GM18517 (cell line): Measurements from ENCODE around the gene CIT.

Source experiments
- ATAC-seq: cut with Tn5 transposase; IDR thresholded peaks from one replicate; pipeline ENCODE4 v1.9.1; 2021; ENCODE audit warnings: mild to moderate bottlenecking, moderate library complexity; ENCODE audit not compliant: unreplicated experiment

Gene CIT

DNA sequence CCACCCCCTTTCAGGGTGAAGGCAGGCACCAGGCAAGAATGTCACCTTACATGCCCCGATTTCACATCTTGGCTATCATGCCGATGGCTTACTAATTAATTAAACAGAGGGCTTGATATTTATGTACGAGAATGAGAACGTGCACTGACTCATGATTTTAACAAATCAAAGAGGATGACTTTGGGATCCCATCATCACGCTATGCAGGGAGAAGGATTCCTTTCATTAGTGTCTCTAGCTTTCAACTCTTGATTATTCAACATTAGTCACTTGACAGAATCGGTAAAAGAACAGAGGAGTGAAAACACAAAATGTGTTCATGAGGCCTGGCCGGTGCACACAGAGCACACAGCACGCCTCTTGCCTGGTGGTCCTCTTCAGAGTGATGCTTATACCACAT is 128.6 kb downstream of the CIT start:
- ATAC-seq = no peak

DNA sequence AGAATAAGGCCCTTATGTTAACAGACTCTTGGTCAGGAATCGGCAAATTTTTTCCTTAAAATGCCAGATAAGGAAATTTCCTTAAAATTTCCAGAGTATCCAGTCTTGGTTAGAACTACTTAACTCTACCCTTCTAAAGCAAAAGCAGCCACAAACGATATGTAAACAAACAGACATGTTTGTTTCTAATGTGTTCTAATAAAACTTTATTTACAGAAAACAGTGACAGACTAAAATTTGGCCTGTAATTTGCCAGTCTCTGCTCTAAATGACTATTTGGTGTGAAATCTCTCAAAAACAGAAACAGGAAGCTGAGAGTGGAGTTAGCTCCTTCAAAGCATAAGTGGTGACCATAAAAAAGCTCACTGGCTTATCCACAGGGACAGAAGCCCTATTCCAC is 131.0 kb downstream of the CIT start:
- no peak for ATAC-seq

DNA sequence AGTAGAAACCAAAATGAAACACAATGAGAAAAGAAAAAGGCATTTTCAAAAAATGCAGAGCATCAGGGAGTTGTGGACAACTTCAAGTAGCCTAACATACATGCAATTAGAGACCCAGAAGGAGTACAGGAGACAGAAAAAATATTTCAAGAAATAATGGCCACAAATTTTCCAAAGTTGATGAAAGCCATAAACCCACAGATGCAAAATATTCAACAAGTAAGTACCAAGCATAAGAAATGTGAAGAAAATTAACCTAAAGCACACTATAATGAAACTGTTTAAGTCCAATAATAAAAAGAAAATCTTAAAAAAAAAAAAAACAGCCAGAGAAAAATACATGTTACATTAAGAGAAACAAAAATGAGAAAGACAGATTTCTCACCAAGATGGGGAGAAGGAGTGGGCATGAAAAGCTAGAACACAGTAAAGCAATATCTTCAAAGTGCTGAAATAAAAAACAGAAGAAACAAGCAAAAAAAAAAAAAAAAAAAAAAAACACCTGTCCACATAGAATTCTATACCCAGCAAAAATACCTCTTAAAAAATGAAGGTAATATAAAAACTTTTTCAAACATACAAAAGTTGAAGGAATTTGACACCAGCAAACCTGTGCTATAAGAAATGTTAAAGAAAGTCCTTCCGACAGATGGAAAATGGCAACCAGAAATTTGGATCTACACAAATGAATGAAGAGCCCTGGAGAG is 132.1 kb downstream of the CIT start:
- ATAC-seq = no peak

DNA sequence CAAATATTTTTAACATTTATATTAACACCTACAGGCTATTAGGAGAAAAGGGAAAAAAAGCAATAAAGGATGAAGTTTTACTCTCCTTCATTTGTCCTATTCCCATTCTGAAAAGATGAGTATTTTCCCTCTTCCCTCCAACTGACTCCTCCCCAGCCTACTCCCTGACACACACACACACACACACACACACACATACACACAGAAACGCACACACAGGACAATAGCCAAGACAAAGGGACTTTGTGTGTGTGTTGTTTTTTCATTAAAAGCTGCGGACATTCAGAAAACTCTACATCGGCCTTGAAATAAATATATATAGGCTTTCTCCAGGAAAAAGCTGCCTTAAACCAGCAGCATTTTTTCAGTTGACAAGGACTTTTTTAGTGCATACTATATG is 134.4 kb downstream of the CIT start:
- no peak for ATAC-seq

DNA sequence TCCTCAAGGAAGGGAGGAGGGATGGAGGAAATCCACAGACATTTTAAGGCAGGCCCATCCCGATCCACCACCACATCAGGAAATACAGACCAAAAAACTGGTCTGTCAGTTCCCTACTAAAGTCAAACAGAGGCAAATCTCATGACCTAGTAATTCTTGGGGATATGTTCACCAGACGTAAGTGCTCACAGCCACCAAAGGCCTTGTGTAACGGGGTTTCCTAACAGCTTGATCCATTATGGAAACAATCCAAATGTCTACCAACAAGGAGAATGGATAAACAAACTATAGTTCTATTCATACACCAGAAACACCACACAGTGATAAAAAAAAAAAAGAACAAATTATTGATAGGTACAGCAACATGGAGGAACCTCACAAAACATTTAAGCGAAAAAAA is 136.3 kb downstream of the CIT start:
- no peak for ATAC-seq

DNA sequence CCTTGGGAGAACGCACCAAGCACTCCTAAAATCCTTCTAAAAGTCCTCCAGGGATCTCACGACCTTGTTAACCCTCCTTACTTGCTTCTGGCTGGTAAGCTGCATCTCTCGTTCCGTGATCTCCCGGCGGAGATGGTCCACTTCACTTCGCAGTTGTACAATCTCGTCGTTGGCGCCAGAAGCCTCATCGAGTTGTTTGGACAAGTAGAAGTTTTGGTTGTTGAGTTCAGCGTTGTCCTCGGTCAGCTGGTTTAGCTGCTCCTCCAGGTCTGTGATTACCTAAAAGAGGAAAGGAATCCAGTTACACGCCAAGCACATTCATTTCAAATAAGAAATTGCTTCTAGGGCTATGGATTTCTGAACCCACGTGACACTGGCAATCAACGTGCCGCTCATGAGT is 142.0 kb downstream of the CIT start:
- ATAC-seq = no peak

DNA sequence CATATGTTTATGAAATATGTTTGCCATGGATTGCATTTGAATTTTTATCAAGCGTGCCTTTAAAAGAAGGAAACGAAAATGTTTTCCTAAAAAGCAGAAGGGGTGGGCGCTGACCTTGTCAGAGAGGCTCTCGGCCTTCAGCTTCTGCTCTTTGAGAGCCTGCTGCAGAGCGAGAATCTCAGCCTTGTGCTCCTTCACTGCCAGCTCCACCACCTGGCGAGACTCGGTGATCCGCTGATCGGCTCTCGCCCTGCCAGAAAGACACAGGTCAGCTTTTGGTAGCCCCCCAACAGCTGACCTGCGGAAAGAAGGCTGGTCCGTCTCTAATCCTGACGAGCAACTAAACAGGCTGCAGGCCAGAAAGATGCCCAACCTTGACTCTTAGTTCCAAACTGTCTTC is 146.7 kb downstream of the CIT start:
- no peak for ATAC-seq

DNA sequence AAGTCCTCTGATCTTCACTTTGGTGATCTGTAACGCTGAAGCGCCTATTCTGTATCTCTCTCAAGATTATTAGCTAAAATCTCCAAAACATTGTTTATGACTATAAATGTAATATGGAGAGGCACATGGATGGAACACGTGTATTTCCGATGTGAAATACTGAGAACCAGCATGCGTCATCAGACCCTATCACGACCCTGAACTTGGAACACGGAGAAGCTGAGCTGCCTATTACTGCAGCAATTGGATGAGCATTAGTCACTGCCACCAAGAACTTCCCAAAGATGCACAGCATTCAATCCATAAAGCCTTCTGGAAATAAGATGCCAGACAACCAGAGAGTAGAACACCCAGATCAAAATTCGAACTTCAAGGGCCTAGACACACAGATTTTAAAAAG is 147.2 kb downstream of the CIT start:
- no peak for ATAC-seq

DNA sequence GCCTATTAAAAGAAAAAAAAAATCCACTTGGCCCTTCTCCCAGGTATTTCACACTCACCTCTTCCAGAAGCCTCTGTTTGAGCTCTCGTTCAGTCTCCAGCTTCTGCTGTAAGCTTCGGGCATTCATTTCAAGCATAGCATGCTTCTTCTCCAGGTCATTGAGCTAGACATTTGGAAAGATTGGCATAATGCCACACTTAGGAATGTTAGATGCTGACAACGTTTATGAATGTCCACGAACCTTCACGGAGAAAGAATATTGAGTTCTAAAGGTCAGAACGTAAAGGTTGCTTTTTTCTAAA is 148.7 kb downstream of the CIT start:
- ATAC-seq = no peak

DNA sequence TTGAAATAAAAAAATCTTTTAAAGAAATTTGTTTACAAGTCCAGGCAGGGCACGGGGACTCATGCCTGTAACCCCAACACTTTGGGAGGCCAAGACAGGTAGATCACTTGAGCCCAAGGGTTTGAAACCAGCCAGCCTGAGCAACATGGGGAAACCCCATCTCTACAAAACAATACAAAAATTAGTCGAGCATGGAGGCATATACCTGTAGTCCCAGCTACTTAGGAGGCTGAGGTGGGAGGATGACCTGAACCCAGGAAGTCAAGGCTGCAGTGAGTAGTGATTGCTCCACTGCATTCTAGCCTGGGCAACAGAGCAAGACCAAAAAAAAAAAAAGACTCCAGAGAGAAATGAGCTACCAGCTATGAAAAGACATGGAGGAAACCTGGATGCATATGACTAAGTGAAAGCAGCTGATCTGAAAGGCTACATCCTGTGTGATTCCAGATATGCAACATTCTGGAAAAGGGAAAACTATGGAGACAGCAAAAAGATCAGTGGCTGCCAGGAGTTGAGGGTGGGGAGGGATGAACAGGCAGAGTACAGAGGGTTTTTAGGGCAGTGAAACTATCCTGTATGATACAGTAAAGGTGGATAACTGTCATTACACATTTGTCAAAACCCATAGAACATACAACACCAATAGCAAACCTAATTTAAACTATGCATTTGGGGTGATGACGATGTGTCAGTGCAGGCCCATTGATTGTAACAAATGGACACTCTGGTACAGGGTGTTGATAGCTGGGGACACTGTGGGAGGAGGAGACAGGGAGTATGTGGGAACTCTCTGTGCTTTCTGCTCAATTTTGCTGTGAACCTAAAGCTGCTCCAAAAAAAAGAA is 149.3 kb downstream of the CIT start:
- ATAC-seq = no peak

DNA sequence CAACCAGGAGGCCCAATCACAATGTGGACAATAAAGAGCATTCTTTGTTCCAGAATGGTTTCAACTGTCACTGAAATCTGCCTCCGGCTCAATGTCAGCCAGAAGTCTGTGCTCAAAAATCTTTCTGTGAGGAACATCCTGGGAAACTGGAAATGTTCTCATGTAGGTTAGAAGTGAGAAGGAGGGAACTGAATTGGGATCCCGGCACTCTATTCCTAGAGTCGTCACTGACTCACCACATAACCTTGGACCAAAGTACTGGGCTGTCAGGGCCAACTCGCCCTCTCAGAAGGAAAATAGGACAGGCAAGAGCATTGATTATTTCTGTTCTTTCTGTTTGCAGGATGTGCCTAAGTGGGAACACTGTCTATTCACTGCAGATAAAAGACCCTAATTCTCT is 151.6 kb downstream of the CIT start:
- ATAC-seq = no peak

DNA sequence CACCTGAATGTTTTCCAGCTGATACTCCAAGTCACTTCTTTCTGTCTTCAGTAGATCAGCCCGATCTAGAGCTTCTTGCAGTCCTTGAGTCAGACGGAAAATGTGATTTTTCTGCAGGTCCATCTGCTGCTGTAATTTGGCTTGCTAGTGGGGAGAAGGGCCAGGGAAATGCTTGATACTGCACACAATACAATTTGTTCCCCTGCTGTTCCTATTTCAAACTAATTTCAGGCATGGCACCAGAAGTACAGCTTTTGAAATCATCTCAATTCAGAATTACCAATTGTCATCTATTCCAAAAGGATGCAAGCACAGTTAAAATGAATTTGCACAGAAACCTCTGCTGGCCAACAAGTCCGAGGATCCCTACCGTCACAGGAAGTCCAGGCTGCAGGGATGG is 155.8 kb downstream of the CIT start:
- ATAC-seq = no peak

DNA sequence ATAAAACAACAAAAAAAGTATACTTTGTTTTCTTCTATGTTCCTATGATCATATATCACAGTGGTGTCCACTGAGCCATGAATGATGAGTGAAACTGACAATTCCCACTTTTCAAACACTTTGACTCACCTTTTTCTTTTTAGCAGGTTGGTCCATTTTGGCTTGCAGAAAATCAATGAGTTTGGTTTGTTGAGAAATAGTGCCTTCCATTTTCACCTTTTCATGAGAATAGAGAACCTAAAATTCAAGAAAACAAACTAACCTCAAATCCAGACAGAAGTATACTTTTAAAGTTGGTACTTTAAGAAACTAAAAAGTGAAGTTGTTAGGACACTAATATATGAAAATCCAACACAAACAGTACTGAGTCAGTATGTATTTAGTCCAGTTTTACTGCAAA is 156.8 kb downstream of the CIT start:
- no peak for ATAC-seq

DNA sequence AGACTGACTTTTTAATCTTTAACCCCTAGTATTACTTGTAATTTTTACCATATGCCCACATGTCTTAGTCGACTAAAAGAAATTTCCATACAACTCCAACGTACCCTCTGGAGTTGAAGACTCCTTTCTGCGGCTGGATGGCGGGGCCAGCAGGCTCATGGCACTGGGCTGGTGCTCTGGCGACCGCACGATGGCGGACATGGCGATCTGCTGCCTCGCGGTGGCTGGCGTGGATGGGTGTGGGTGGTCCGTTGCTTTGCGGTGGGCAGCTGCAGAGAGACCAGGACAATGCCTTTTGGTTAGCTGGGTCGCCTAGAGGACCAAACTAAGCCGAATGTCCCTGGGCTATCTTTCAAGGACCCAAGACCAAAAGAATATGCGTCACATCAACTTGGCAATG is 159.0 kb downstream of the CIT start:
- ATAC-seq = no peak

DNA sequence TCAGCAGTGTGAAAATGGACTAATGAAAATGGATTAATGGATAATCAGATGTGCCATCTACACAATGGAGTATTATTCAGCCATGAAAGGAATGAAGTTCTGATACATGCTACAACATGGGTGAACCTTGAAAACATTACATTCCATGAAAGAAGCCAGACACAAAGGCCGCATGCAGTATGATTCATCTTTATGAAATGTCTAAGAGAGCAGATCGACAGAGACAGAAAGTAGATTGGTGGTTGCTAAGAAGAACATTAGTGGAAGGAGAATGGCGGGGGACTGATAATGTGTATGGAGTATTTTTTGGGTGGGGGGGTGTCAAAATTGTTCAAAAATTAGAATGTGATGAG is 161.9 kb downstream of the CIT start:
- no peak for ATAC-seq

DNA sequence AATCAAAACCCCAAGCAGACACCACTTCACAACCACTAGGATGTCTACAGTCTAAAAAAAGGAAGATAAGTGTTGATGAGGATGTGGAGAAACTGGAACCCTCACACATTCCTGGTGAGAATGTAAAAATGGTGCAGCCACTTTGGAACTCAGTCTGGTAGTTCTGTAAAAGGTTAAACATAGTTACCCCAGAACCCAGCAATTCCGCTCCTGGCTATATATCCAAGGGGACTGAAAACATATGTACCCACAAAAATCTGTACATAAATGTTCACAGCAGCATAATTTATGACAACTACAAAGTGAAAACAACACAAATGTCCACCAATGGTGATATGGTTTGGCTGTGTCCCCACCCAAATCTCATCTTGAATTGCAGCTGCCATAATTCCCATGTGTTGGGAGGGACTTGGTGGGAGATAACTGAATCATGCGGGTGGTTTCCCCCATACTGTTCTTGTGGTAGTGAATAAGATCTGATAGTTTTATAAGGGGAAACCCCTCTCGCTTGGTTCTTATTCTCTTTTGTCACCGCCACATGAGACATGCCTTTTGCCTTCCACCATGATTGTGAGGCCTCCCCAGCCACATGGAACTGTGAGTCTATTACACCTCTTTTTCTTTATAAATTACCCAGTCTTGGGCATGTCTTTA is 162.4 kb downstream of the CIT start:
- no peak for ATAC-seq

DNA sequence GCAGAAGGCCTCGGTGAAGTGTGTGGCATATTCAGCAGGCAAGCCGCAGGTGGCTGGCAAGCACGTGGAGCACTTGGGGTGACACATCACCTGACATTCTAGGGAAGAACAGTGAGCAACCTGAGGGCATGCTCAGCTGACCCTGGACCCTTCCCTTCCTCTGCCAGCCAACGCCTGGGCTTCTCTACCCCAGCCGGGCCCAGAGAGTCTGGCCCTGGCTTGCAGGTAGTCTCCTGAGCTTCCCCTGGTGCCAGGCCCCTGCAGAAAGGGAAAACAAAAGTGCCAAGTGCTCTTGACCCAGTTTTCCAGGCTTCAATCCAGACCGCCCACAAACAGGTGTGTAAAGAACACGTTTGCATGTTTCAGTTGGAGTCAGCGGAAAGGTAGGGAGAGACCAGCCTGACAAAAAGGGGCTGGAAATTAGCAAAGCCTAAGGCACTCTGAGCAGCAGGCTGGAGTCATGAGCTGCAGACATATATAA is 163.5 kb downstream of the CIT start:
- no peak for ATAC-seq

DNA sequence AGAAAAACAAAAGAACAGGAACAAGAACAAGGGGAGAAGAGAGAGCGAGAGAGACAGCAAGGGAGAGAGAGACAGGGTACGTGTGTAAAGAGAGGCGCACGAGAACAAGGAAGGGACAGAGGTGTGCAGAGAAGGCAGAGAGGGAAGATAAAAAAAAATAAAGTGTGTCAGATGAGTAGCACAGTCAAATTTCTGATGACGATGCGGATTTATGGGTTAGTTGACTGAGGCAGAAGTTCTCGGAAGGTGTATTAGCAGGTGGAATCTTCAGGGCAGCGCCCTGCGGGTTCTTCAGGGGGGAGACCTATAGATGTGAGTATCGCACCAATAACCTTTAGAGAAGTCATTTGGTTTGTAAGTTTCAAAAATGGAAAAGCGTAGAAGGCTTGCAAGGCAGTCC is 164.4 kb downstream of the CIT start:
- no peak for ATAC-seq

DNA sequence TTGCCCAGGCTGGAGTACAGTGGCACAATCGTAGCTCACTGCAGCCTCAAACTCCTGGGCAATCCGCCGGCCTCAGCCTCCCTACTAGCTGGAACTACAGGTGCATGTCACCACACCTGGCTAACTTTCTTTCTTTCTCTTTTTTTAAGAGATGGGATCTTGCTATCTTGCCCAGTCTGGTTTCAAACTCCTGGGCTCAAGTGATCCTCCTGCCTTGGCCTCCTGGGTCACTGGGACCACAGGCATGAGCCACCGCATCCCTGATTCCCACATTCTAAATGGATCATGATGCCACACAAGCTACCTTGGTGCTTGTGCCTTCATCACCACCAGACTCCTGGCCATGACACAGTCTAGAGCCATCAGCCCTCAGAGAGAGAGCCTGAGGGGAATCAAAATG is 165.4 kb downstream of the CIT start:
- no peak for ATAC-seq

DNA sequence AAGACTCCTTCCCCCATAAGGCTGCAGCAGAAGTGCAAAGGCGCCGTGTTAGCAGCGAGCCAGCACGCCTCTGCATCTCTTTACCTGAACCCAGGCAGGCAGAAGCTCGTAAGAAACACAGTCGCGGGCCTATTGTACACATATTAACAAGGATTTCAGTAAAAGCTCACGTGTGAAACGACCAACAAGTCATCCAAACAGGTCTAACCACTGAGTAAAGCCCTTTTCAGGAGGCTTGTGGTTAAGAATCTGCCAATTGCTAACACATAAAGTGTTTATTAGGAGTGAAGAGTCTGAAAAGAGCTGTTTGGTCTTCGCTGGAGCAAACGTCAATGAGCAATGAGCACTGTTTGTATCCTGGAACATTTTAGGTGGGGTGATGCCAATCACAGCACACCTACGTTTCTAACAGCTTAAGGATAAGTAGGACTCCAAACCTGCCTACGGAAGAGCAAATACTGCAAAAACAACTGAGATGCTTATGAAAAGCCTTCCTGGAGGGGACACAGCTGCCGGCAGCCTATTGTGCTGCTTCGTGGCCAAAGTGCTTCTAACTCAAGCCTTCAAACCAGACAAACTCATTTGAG is 166.1 kb downstream of the CIT start:
- ATAC-seq = no peak

DNA sequence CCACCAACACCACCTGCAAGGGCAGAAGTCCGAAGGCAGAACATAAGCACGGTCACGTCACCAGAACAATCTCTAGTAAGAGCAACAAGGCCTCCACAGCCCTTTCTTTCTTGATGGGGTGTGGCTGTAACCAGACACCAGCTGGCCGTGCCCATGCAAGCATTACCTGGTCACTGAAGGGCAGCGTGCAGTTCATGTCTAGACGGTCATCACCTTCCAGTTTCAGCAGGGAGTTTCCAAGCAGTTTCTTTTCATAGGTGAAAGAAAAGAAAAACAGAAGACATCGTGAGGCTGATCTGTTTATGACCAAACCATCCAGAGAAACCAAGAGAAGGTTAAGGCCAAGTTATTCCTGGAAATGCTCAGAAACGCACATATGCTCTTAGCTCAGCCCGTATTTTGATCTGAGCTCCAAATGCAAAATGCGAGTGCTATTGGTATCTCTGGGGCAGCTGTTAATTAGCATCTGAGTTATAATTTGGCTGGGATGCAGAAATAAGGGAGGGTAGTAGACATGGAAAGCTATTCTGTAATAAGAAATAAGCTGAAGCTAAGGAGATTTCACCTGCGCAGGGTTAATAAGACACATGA is 166.7 kb downstream of the CIT start:
- ATAC-seq = no peak
